ENCODE measurements around the gene GALR1. TPM values are rescaled to one million over a fixed set of nuclear protein-coding genes. Genes with fewer than 3 reads are reported as not detected.

Gene GALR1
- total and polyA plus RNA-seq, 2 experiments from 2014 or later, result not detected

- no peak overlapping the region for H3K4me3 ChIP-seq
- H3K27me3 ChIP-seq, result no peaks in the 10 kb centered on the region
- no peaks in the 10 kb centered on the region for H3K4me1 ChIP-seq (ENCODE audit: low read depth)
- no peaks in the 10 kb centered on the region for H3K9me3 ChIP-seq (ENCODE audit: low read depth)
- H3K36me3 ChIP-seq, result no peaks in the 10 kb centered on the region
- no peak for DNase-seq (ENCODE audit: low read depth in 1 of 2, low spot score in 1 of 2)
- TF ChIP-seq CTCF (IDR thresholded peaks at IDR 0.05; ENCODE audit: low read depth, low read length), result no peak
- H3K27ac ChIP-seq, result no peak overlapping the region
Measured at GRCh38 chr18:77205769-77206168, 43.9 kb upstream of the GALR1 start.

- H3K27ac ChIP-seq, result no peak overlapping the region
- H3K4me3 ChIP-seq, result no peak overlapping the region
- H3K27me3 ChIP-seq, result no peaks in the 10 kb centered on the region
- H3K36me3 ChIP-seq, result no peaks in the 10 kb centered on the region
- H3K9me3 ChIP-seq (ENCODE audit: low read depth), result no peaks in the 10 kb centered on the region
- TF ChIP-seq CTCF (IDR thresholded peaks at IDR 0.05; ENCODE audit: low read depth, low read length), result peak; percentile 3
- peak in 1 of 2 donors; percentile 87 for DNase-seq (ENCODE audit: low read depth in 1 of 2, low spot score in 1 of 2)
- H3K4me1 ChIP-seq (ENCODE audit: low read depth), result no peaks in the 10 kb centered on the region
Measured at GRCh38 chr18:77206676-77207374, 42.8 kb upstream of the GALR1 start.

- Histone ChIP-seq H3K4me3 (no peak overlapping the region), H3K36me3 (no peaks in the 10 kb centered on the region), H3K27ac (no peak overlapping the region), H3K4me1 (ENCODE audit: low read depth) (no peaks in the 10 kb centered on the region), H3K9me3 (ENCODE audit: low read depth) (no peaks in the 10 kb centered on the region), H3K27me3 (no peaks in the 10 kb centered on the region)
- peak; percentile 80 for TF ChIP-seq CTCF (IDR thresholded peaks at IDR 0.05; ENCODE audit: low read depth, low read length)
- DNase-seq (ENCODE audit: low read depth in 1 of 2, low spot score in 1 of 2), result peak in 1 of 2 donors; percentile 87
Measured at GRCh38 chr18:77207540-77207939, 42.1 kb upstream of the GALR1 start.

- peak in 1 of 2 donors; percentile 69 for DNase-seq (ENCODE audit: low read depth in 1 of 2, low spot score in 1 of 2)
- Histone ChIP-seq H3K4me3 (no peak overlapping the region), H3K27me3 (no peaks in the 10 kb centered on the region), H3K27ac (no peak overlapping the region), H3K36me3 (no peaks in the 10 kb centered on the region), H3K9me3 (ENCODE audit: low read depth) (no peaks in the 10 kb centered on the region), H3K4me1 (ENCODE audit: low read depth) (no peaks in the 10 kb centered on the region)
- TF ChIP-seq CTCF (IDR thresholded peaks at IDR 0.05; ENCODE audit: low read depth, low read length), result no peak
Measured at GRCh38 chr18:77208964-77209363, 40.7 kb upstream of the GALR1 start.

GRCh38 chr18:77209587-77209986 lies 40.1 kb upstream of the GALR1 start:
- no peaks in the 10 kb centered on the region for H3K4me1 ChIP-seq (ENCODE audit: low read depth)
- no peaks in the 10 kb centered on the region for H3K27me3 ChIP-seq
- H3K27ac ChIP-seq, result no peak overlapping the region
- no peaks in the 10 kb centered on the region for H3K36me3 ChIP-seq
- TF ChIP-seq CTCF (IDR thresholded peaks at IDR 0.05; ENCODE audit: low read depth, low read length), result no peak
- no peak overlapping the region for H3K4me3 ChIP-seq
- DNase-seq (ENCODE audit: low read depth in 1 of 2, low spot score in 1 of 2), result peak in 1 of 2 donors; percentile 26
- no peaks in the 10 kb centered on the region for H3K9me3 ChIP-seq (ENCODE audit: low read depth)

All from cardiac muscle cell (in vitro differentiated cells and primary cell).